ENCODE data around the gene CLIP2. TPM values are rescaled to one million over a fixed set of nuclear protein-coding genes. Genes with fewer than 3 reads are reported as not detected.

The CLIP2 gene
- polyA plus RNA-seq, 3 donors = 1.1 to 5.2 (median 1.3) TPM

DNA sequence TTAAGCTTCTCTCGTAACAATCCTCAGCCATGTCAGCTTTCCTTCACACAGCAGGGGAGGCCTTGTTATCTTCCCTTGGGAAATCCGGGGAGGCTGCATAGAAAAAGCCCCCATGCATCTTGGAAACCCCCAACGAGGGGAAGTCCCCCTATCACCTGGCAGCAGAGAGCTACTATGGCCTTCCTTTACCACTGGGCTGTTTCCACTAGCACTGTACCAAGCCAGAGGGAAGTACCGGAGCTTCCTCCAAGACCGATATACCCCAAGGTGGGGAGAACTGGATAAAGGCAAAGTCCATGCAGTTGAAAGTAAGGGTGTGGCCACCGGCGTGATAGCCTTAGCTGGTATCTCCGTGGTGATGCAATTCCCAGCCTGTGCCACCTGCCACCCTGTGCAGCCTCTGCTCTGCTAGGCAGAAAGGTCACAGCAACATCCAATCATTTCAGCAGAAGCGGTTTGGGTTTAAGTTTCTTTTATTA is 4.4 kb upstream of the CLIP2 start:
- no peaks in the 10 kb centered on the region for H3K27me3 ChIP-seq (ENCODE audit: control insufficient read depth in 2 of 2, insufficient read depth in 2 of 2, low read length in 2 of 2)
- H3K9ac ChIP-seq (ENCODE audit: insufficient read depth, low read length, poor library complexity, severe bottlenecking) = no peak overlapping the region
- no peak overlapping the region for H3K4me3 ChIP-seq (replicated peaks in 1 of 3; ENCODE audit: low read depth in 2 of 3, low read length in 3 of 3)
- Mint-ChIP-seq H3K4me1 (peaks cover 29% of the 10 kb centered on the region), H3K27me3 (ENCODE audit: low read depth in 3 of 3) (peaks cover 2 to 13% (median 7%) of the 10 kb centered on the region in 3 donors), H3K4me3 (no peak overlapping the region), H3K36me3 (no peaks in the 10 kb centered on the region), H3K9me3 (no peaks in the 10 kb centered on the region), H3K27ac (no peak overlapping the region)
- TF ChIP-seq CTCF (IDR thresholded peaks at IDR 0.05) = no peak
- no peak overlapping the region for H2AFZ ChIP-seq (ENCODE audit: insufficient read depth, low read depth, low read length, poor library complexity, severe bottlenecking)
- H3K36me3 ChIP-seq (replicated peaks in 1 of 2; ENCODE audit: control insufficient read depth in 1 of 2, insufficient read depth in 2 of 2, low read length in 2 of 2) = no peaks in the 10 kb centered on the region
- H3K79me2 ChIP-seq (ENCODE audit: insufficient read depth, low read length) = no peaks in the 10 kb centered on the region
- DNase-seq = peak in 2 of 3 donors; percentile 6 to 55
- WGBS (ENCODE audit: insufficient coverage) = 15% methylated on average over 6 of the region's 9 CpGs
- H3K27ac ChIP-seq (ENCODE audit: low read depth in 1 of 2, low read length in 2 of 2) = no peak overlapping the region
- no peaks in the 10 kb centered on the region for H3K9me3 ChIP-seq (replicated peaks in 1 of 2; ENCODE audit: control insufficient read depth in 1 of 2, insufficient read depth in 1 of 2, low read length in 2 of 2)
- H4K20me1 ChIP-seq (ENCODE audit: insufficient read depth, low read length) = peaks cover under 1% of the 10 kb centered on the region
- no peak overlapping the region for H3K4me2 ChIP-seq (replicated peaks; ENCODE audit: extremely low read depth, low read length, poor library complexity, severe bottlenecking)
- peaks cover 17 to 19% of the 10 kb centered on the region in 2 donors for H3K4me1 ChIP-seq (ENCODE audit: control insufficient read depth in 1 of 2, insufficient read depth in 2 of 2, low read length in 2 of 2)
- intact Hi-C loops (cut with micrococcal nuclease) = loop anchor here in 1 of 2 donors (5.0 to 10.0 kb wide), 2 partner anchors 78 to 220 kb away; no protein-coding TSS in a partner anchor

- no peak for TF ChIP-seq CTCF (IDR thresholded peaks at IDR 0.05)
- Histone ChIP-seq H3K27ac (ENCODE audit: low read depth in 1 of 2, low read length in 2 of 2) (no peak overlapping the region), H3K36me3 (replicated peaks in 1 of 2; ENCODE audit: control insufficient read depth in 1 of 2, insufficient read depth in 2 of 2, low read length in 2 of 2) (no peaks in the 10 kb centered on the region), H3K4me3 (replicated peaks in 1 of 3; ENCODE audit: low read depth in 2 of 3, low read length in 3 of 3) (no peak overlapping the region), H2AFZ (ENCODE audit: insufficient read depth, low read depth, low read length, poor library complexity, severe bottlenecking) (no peak overlapping the region), H3K4me1 (ENCODE audit: control insufficient read depth in 1 of 2, insufficient read depth in 2 of 2, low read length in 2 of 2) (peaks cover 30 to 33% of the 10 kb centered on the region in 2 donors), H3K9me3 (replicated peaks in 1 of 2; ENCODE audit: control insufficient read depth in 1 of 2, insufficient read depth in 1 of 2, low read length in 2 of 2) (no peaks in the 10 kb centered on the region), H3K79me2 (ENCODE audit: insufficient read depth, low read length) (peaks cover 10% of the 10 kb centered on the region), H3K27me3 (ENCODE audit: control insufficient read depth in 2 of 2, insufficient read depth in 2 of 2, low read length in 2 of 2) (no peaks in the 10 kb centered on the region), H4K20me1 (ENCODE audit: insufficient read depth, low read length) (peaks cover 14% of the 10 kb centered on the region), H3K4me2 (replicated peaks; ENCODE audit: extremely low read depth, low read length, poor library complexity, severe bottlenecking) (no peak overlapping the region), H3K9ac (ENCODE audit: insufficient read depth, low read length, poor library complexity, severe bottlenecking) (no peak overlapping the region)
- peak overlapping the region in 1 of 7 donors; percentile 36 for H3K27ac Mint-ChIP-seq
- H3K4me3 Mint-ChIP-seq = no peak overlapping the region
- 94% methylated on average over 6 of the region's 11 CpGs for WGBS (ENCODE audit: insufficient coverage)
- H3K4me1 Mint-ChIP-seq = peaks cover 37% of the 10 kb centered on the region
- H3K27me3 Mint-ChIP-seq (ENCODE audit: low read depth in 3 of 3) = peaks cover 2 to 20% (median 11%) of the 10 kb centered on the region in 3 donors
- H3K9me3 Mint-ChIP-seq = no peaks in the 10 kb centered on the region
- DNase-seq = no peak
- H3K36me3 Mint-ChIP-seq = no peaks in the 10 kb centered on the region
- intact Hi-C loops (cut with micrococcal nuclease) = loop anchor here in 1 of 2 donors (5.0 to 10.0 kb wide), 2 partner anchors 79 to 221 kb away; no protein-coding TSS in a partner anchor
Observed at GRCh38 chr7:74286131-74286530, 3.1 kb upstream of the CLIP2 start.

Measured in CD14-positive monocyte (primary cell).